Ovary (tissue), 3 donors: ENCODE data around the gene POLN.

Experiments used
- CTCF ChIP-seq, 3 donors: fragments of 450-650 bp in 2 of 3; fragments of 200-600 bp in 1 of 3; IDR thresholded peaks; one replicate each; pipeline versions ENCODE4 v1.5.1 to v1.8.0; 2016 to 2022; ENCODE audit warnings: antibody characterized with exemption in 3 of 3, mild to moderate bottlenecking in 1 of 3
- EP300 ChIP-seq: sonication (generic); formaldehyde crosslinking; IDR thresholded peaks from one replicate; pipeline ENCODE4 v1.6.1; 2017; ENCODE audit warnings: antibody characterized with exemption
- POLR2A ChIP-seq: fragments of 450-650 bp; IDR thresholded peaks from one replicate; pipeline ENCODE4 v1.6.1; 2017; ENCODE audit warnings: antibody characterized with exemption, mild to moderate bottlenecking, moderate library complexity
- donor health status: DM: no; HTN: no; CAD: no.

- TF ChIP-seq CTCF (IDR thresholded peaks at IDR 0.05) (no peak), POLR2A (no peak), EP300 (no peak)
Measured at GRCh38 chr4:2175990-2176698, 65.8 kb downstream of the POLN start.
